AG04450 (cell line): ENCODE results near the gene HS6ST3. TPM values are rescaled to one million over a fixed set of nuclear protein-coding genes. Genes with fewer than 3 reads are reported as not detected.

Experiments
- CTCF ChIA-PET: fragments of 300-600, 350-600 bp; formaldehyde crosslinking; extraction: SDS; loops from one replicate; lab custom pipeline; 2022; ENCODE audit warnings: antibody characterized with exemption, inconsistent platforms; lab: Charles Lee
- POLR2A ChIA-PET: fragments of 350-600 bp; formaldehyde crosslinking; extraction: SDS; loops from one replicate; lab custom pipeline; 2021; ENCODE audit warnings: antibody characterized with exemption, inconsistent platforms; lab: Yijun Ruan, JAX
- DNase-seq: peaks from one replicate; pipeline ENCODE4 v3.0.0-alpha.2; 2011; ENCODE audit warnings: low read depth, low spot score
- H3K27ac ChIP-seq: one replicate; pipeline ENCODE4 v1.5.1; 2012; ENCODE audit warnings: low read depth, low read length, control low read depth
- H3K27me3 ChIP-seq: one replicate; pipeline ENCODE4 v1.6.0; 2012; ENCODE audit warnings: low read length; ENCODE audit not compliant: control insufficient read depth, insufficient read depth
- H3K4me3 ChIP-seq: 2 replicates; pipeline ENCODE4 v1.5.1; 2011; ENCODE audit warnings: mild to moderate bottlenecking, low read depth, low read length, control low read depth
- H3K9me3 ChIP-seq: 2 replicates; pipeline ENCODE4 v1.5.1; 2012; ENCODE audit warnings: low read length; ENCODE audit not compliant: control insufficient read depth, insufficient read depth
- CTCF ChIP-seq: IDR thresholded peaks from 2 replicates; pipeline ENCODE4 v1.5.1; 2011; ENCODE audit warnings: low read depth, low read length, control low read depth, inconsistent platforms
- polyA plus RNA-seq: library from polyadenylated mRNA; depleted of rRNA; stranded (reverse); fragments of >200 nt; gene quantifications from 2 replicates; pipeline ENCODE4 v1.2.3, GENCODE V29; 2011

HS6ST3 gene
- polyA plus RNA-seq, 1 experiment: not detected

DNA sequence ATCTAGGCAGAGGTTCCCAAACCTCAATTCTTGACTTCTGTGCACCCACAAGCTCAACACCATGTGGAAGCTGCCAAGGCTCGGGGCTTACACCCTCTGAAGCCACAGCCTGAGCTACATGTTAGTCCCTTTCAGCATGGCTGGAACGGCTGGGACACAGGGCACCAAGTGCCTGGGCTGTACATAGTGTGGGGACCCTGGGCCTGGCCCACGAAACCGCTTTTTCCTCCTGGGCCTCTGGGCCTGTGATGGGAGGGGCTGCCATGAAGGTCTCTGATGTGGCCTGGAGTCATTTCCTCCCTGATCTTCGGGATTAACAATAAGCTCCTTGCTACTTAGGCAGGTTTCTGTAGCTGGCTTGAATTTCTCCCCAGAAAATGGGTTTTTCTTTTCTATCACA is 108.1 kb downstream of the HS6ST3 start:
- TF ChIP-seq CTCF: no peak
- Histone ChIP-seq H3K9me3 (peaks cover 6% of the 10 kb centered on the region), H3K27me3 (no peaks in the 10 kb centered on the region), H3K27ac (no peak overlapping the region), H3K4me3 (no peak overlapping the region)
- POLR2A ChIA-PET: no interaction called here
- DNase-seq: no peak
- CTCF ChIA-PET: no interaction called here

GRCh38 chr13:96199315-96199714 is 109.4 kb downstream of the HS6ST3 start:
- no peak for TF ChIP-seq CTCF
- CTCF ChIA-PET: no interaction called here
- Histone ChIP-seq H3K27ac (no peak overlapping the region), H3K27me3 (no peaks in the 10 kb centered on the region), H3K4me3 (no peak overlapping the region), H3K9me3 (peaks cover 6% of the 10 kb centered on the region)
- POLR2A ChIA-PET: no interaction called here
- DNase-seq: no peak

GRCh38 chr13:96200810-96201209 is 110.9 kb downstream of the HS6ST3 start:
- DNase-seq: no peak
- ChIA-PET POLR2A (no interaction called here), CTCF (no interaction called here)
- TF ChIP-seq CTCF: no peak
- no peak overlapping the region for H3K4me3 ChIP-seq
- H3K9me3 ChIP-seq: peaks cover 6% of the 10 kb centered on the region
- no peaks in the 10 kb centered on the region for H3K27me3 ChIP-seq
- H3K27ac ChIP-seq: no peak overlapping the region

DNA sequence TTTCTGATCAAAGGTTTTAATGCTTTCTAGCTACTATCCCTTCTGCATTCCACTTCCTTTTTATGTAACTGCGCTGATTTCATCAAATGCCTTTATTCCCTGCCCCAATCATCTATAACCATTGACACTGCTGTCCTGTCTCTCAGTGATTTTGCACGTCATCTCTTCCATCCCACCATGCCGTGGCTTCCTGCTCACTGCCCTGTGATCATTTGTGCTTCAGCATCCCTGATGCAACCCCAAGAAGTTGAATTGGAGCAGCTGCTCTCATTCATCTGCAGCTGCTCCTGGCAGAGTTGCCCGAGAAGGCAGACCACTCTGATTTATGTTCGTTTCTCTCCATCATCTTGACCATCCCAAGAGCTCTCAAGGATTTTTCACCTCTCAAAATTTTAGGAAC is 112.4 kb downstream of the HS6ST3 start:
- H3K9me3 ChIP-seq: peaks cover 6% of the 10 kb centered on the region
- ChIA-PET POLR2A (no interaction called here), CTCF (no interaction called here)
- no peak for DNase-seq
- H3K27me3 ChIP-seq: no peaks in the 10 kb centered on the region
- H3K4me3 ChIP-seq: no peak overlapping the region
- no peak for TF ChIP-seq CTCF
- no peak overlapping the region for H3K27ac ChIP-seq

DNA sequence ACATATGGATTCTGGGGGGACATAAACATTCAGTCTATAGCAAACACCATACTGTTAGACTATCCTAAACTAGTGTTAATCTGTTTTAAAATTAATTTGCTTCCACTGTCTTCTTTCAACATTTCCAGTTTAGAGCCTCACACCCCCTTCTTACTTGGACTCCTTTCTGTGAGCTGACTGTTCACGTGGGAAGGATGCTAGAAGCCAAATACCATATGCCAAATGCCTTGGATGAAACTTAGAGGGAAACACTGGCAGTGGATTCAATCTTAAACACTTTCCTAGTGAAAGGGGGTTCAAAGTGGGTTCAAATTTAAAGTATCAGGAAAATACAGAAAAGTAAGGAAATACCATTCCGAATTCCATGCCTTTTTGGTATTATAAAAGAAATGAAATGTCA is 113.6 kb downstream of the HS6ST3 start:
- Histone ChIP-seq H3K9me3 (no peaks in the 10 kb centered on the region), H3K27ac (no peak overlapping the region), H3K27me3 (no peaks in the 10 kb centered on the region), H3K4me3 (no peak overlapping the region)
- no peak for TF ChIP-seq CTCF
- DNase-seq: no peak
- POLR2A ChIA-PET: no interaction called here
- CTCF ChIA-PET: no interaction called here
